SIG-M5 (cell line): Measurements from ENCODE around the gene ARHGAP1.

ENCODE experiments used
- DNase-seq: peaks from one replicate; lab custom pipeline; 2025; lab: John Stamatoyannopoulos, UW

Gene ARHGAP1

DNA sequence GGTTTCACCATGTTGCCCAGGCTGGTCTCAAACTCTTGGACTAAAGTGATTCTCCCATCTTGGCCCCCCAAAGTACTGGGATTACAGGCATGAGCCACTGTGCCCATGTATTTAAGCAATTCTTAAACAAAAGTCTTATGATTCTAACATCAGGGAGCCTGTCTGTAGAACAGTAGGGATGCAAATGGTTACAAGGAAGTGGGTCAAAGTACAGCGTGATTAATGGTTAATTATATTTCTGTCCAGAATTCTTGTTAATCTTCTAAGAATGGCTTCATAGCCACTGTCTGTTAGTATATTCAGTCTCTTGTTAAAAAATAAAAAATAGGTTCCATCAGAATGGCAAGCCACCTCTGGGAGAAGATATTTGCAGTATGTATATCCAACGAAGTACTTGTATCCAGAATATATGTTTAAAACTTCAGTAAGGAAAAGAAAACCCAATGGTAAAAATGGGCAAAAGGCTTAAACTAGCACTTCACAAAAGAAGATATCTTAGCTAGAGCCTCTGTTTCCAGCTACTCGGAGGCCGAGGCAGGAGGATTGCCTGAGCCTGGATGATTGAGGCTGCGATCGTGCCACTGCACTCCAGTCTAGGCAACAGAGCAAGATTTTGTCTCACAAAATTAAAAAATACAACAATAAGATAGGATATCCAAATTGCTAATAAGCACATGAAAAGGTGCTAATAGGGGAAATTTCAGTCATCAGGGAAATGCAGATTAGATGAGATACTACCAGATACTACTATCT lies 60.2 kb downstream of the ARHGAP1 start:
- DNase-seq, result no peak

DNA sequence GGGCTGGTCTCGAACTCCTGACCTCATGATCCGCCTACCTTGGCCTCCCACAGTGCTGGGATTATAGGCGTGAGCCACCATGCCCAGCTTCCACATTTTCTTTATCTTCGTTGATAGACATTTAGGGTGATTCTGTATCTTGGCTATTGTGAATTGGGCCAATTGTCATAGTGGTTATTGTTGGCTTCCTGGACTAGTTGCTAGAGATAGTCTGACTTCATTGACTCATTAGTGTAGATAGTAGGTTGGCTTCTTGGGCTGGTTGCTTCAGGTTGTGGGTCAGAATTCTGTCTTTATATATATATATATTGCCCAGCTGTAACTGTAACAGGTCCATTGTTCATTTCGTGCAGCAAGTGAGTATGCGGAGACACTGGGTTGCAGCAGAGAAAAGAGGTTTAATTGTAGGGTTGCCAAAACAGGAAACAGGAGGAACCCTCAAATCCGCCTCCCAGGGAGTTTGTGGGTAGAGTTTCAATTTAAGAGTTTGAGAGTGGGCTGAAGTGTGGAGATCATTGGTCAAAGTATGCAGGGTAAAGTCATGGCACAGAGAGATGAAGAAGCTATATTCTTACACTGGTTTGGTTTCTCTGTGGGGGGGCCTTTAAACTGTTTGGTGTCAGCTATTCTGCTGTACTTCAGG lies 61.1 kb downstream of the ARHGAP1 start:
- peak; percentile 82 for DNase-seq

DNA sequence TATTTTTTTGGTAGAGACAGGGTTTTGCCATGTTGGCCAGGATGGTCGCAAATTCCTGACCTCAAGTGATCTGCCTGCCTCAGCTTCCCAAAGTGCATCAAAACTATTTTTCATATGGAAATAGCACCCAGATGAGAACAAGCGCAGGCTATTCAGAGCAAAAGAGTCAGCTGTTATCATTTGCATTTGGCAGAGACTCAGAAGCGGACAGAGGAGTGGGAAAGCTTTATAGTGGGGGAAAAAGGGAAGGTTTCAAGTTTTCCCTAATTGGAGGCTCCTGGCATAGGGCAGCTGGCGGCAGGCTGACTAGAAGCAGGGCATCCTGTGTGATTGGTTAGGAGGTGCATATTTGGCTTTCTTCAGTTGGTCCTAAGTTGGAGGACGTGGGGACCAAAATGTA lies 62.9 kb downstream of the ARHGAP1 start:
- DNase-seq, result no peak

DNA sequence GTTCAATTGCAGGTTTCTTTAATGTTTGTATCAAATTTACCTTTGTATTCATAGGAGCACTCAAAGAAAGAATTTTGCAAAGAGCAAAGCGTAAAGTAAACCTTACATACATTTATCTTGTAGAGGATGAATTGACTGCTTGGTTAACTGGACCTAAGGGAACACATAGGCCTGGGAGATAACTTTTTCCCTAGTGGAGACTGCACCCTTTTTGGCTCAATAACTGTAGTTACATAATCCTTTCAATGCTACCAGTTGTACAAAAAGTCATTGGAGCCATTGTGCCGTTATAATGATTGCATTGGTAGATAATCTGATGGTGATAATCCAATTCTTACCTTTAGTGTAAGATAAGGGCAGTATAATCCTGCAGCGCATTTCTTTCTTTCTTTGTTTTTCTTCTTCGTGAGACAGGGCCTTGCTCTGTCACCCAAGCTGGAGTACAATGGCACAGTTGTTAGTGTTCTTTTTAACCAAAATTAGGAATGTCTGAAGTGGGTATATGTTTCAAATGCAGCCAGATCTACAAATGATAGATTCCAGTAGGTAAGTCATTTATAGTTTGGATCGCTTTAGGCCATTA lies 64.8 kb downstream of the ARHGAP1 start:
- no peak for DNase-seq

DNA sequence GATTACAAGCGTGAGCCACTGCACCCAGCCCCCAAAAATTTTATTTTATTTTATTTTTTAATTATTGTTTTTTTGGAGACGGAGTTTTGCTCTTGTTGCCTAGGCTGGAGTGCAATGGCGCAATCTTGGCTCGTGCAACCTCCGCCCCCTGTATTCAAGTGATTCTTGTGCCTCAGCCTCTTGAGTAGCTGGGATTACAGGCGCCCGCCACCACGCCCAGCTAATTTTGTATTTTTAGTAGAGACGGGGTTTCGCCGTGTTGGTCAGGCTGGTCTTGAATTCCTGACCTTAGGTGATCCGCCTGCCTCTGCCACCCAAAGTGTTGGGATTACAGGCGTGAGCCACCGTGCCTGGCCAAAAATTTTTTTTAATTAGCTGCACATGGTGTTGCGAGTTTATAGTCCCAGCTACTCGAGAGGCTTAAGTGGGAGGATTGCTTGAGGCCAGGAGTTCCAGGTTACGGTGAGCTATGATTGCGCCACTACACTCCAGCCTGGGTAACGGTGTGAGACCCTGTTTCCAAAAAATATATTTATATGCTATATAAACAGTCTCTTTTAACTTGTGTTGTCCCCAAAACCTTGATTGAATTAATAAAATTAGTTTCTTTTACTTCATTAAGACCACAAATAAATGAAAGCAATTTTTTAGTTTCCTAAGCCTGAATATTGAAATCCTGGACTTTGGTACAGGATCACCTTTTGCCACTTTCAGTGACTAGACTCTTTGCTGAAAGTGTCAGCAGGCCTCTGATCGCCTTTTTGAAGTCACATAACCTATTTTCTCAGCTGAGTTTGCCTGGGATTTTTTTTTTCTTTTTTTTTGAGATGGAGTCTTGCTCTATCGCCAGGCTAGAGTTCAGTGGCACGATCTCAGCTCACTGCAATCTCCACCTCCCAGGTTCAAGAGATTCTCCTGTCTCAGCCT lies 66.9 kb downstream of the ARHGAP1 start:
- no peak for DNase-seq

DNA sequence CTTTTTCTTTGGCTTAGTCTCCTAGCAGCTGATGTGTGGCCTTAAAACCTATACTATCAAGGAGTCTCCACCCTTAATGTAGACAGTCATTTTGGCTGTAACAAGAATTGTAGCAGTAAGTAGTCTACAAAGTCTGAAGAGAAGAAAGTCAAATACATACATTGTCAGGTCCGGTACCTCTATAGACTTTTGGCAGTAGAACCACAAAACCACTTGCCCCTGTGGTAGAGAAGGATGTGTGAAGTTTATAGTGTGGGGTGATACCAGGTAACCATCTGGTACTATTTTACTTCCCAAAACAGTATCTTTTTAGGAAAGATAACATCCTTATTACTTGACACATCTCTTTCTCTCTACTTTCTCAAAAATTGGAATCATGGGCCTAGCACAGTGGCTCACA lies 67.9 kb downstream of the ARHGAP1 start:
- no peak for DNase-seq

DNA sequence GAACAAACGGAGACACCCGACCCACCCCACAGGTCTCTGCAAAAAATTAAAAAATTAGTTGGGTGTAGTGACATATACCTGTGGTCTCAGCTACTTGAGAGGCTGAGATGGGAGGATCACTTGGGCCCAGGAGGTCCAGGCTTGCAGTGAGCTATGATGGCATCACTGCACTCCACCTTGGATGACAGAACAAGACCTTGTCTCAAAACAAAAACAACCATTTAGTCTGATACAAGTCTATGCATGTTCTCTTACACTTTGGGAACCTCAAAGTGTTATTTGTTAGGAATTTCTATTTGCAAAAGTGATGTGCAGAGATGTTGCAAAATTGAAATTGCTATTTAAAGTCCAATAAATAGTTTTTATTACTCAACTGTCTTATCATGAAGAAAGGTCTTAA lies 68.7 kb downstream of the ARHGAP1 start:
- DNase-seq, result no peak

DNA sequence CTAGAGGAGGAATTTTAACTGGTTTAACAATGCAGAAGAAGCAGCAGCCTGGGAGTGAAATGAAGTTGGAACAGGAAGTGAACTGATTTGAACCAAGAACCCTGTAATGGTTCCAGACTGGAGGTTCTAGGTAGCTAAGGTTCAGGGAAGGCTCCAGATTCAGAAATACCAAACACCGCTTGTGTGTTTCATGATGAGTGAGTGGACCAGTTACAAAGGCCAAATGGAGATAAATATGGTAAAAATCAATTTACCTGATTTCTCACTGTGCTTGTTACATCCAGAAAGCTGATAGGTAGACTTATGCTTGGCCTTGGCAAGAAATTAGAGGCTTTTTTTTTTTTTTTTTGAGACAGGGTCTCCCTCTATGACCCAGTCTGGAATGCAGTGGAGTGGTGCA lies 70.2 kb downstream of the ARHGAP1 start:
- no peak for DNase-seq

DNA sequence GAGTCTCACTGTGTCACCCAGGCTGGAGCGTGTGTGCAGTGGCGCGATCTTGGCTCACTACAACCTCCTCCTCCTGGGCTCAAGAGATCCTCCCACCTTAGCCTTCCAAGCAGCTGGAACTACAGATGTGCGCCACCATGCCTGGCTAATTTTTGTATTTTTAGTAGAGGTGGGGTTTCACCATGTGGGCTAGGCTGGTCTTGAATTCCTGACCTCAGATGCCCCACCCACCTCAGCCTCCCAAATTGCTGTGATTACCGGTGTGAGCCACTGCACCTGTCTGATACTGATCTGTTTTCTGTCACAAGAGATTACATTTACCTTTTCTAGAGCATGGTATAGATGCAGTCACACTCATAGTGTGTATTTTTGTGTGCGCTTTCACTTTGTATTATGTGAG lies 71.5 kb downstream of the ARHGAP1 start:
- no peak for DNase-seq
